GM21447 (cell line): ENCODE data around the gene NEXN.
"Not testable (repeated sequence)": the region's sequence is repeated elsewhere in the genome, so short reads cannot be mapped to it uniquely, and the experiment has no call there.

Source experiments
- ATAC-seq: cut with Tn5 transposase; IDR thresholded peaks from one replicate; pipeline ENCODE4 v1.9.1; 2021; ENCODE audit not compliant: unreplicated experiment

The NEXN gene

DNA sequence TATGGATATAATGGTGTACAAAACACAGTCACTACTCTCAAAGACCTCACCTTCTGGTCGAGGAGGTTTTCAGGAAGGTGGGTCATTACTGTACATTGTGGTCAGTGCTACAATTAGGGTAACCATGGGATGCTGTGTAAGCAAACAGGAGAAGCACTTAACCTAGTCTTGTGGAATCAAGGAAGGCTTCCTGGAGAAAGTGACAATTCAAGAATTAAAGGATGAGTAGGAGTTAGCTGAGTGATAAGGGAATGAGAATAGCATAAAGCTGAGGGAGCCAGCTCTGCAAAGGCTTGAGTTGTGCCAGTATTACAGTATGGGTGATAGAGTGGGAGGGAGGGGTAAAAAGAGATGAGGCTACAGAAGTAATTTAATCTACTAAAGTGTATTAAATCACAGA is 17.2 kb downstream of the NEXN start:
- no peak for ATAC-seq

DNA sequence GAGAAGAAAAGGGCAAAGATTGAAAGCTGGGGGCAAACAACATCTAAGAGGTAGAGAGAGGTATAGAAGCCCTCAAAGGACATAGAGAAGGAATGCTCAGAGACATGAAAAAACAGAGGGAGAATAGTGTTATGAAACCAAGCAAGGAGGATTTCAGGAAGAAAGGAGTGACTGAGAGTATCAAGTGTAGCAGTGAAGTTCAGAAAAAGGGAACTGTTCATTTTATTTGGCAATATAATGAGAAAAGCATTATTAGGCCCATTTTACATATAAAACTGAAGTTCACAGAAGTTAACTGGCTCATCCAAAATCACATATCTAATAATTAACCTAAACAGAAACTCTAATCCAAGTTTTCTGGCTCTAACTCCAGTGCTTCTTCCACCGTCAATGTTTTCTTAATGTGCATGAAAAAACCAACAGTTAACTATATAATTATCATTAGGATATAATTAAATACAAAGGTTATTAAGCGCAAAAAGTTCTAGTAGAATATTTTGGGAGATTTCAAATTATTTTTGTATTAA is 17.7 kb downstream of the NEXN start:
- ATAC-seq: no peak

DNA sequence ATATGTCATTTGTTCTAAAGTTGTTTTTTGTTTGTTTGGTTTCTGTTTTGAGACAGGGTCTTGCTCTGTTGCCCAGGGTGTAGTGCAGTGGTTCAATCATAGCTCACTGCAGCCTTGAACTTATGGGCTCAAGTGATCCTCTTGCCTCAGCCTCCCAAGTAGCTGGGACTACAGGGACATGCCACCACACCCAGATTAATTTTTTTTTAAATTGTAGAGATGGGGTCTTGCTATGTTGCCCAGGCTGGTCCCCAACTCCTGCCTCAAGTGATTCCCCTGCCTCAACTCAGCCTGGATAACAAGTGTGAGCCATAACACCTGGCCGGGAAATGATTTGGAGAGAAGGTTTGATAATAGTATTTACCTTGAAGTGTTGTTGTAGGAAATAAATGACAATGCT is 18.2 kb downstream of the NEXN start:
- no peak for ATAC-seq

DNA sequence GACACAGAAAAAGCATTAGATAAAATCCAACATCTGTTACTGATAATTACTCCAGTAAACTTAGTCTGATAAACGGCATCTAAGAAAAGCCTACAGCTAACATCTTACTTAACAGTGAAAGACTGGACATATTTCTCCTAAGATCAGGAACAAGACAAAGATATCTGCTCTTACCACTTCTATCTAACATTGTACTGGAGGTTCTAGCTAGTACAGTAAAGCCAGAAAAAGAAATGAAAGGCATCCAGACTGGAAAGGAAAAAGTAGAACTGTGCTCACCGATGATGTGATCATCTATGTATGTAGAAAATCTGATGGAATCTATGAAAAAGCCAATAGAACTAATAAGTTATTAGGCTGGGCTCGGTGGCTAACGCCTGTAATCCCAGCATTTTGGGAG is 21.7 kb downstream of the NEXN start:
- no peak for ATAC-seq

DNA sequence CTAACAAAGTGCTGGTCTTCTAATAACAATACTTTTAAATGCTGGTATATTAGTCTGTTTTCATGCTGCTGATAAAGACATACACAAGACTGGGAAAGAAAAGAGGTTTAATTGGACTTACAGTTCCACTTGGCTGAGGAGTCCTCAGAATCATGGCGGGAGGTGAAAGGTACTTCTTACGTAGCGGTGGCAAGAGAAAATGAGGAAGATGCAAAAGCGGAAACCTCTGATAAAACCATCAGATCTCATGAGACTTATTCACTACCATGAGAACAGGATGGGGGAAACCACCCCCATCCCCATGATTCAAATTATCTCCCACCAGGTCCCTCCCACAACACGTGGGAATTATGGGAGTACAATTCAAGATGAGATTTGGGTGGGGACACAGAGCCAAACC is 30.5 kb downstream of the NEXN start:
- not testable (repeated sequence) for ATAC-seq

DNA sequence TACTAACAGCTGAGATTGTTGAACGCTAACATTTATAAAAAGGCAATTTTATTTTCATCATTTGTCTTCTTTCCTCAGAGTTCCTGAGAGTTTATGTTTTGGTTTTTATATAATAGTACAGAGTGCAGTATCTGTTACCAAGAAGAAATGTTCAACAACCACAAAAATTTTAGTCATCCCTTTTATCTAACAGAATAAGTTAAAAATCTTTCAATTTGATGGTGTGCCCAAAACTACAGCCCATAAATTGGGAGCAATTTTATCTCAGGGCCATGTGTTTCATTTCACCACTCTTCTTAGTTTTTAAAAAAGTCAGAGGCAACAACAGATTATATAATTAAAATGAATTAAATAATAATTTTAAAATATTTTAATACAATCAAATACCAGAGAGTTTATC is 37.1 kb downstream of the NEXN start:
- ATAC-seq: no peak

DNA sequence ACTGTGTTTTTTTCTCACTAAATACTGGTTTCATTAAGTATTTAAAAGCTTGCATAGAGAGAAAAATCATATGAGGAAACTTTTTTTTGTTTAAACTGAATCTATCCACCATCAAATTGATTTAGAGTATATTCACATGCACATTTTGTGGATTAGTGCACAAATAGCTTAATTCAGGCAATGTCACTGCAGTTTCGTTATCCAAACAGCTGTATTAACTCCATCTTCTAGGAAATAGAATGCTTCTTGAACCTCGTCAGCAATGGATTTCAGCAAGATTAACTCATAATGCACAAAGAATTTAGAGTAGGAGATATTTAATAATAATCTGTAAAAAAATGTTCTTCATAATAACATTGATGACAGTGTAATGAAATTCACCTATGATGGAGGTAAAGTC is 37.5 kb downstream of the NEXN start:
- no peak for ATAC-seq

DNA sequence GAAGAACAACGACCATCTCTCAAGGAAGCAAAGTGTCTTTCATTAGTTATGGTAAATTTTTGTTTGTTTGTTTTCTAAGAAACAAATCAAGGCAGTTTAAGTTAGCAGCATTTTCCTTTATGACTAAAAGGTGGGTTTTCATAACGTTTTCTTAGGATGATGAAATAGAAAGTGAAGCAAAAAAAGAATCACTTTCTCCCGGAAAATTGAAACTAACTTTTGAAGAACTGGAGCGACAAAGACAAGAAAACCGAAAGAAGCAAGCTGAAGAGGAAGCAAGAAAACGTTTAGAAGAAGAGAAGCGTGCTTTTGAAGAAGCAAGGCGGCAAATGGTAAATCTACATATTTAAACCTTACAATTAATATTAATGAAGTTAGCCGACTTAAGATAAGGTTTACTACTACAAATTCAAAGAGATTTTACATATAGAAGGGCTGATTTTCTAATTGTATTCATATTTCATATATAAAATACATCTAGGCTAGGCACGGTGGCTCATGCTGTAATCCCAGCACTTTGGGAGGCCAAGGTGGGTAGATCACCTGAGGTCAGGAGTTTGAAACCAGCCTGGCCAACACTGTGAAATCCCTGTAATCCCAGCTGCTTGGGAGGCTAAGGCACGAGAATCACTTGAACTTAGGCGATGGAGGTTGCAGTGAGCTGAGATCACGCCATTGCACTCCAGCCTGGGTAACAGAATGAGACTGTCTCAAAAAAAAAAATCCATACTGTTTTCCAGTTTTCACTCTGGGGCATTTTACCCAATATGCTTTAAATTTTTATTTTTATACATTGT is 38.3 kb downstream of the NEXN start:
- ATAC-seq: peak; percentile 78

DNA sequence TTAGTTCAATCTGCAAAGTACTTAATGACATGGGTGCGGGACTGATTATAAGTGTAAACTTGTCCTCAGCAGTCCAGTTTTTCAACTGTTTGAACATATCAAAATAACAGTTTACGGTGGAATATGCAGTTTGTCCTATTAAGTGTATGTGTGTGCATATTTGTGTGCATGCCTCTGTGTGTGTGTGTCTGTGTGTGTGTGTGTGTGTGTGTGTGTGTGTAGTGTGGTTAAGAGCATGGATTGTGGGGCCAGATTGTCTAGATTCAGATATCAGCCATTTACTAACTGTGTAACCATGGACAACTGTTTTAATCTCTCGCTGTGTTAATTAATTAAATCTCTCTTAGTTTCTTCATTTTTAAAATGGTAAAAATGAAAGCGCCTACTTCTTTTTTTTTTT is 39.0 kb downstream of the NEXN start:
- no peak for ATAC-seq

DNA sequence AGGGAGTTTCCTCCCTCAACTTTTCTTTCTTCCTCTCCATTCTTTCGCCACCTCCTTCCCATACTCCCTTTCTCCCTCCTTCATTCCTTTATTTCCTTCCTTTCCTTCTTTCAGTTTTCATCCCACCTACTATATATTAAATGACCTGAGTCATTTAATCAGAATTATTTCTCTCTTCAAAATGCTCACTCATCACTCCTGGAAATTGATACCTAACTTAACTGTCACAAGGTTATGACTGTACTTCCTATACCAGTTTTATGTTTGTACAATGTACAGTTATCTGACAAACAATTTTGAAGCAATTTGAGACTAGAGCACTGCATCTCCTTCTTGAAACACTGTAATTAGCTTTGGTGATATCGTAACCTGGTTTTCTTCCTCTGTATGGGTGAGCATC is 41.4 kb downstream of the NEXN start:
- ATAC-seq: no peak

DNA sequence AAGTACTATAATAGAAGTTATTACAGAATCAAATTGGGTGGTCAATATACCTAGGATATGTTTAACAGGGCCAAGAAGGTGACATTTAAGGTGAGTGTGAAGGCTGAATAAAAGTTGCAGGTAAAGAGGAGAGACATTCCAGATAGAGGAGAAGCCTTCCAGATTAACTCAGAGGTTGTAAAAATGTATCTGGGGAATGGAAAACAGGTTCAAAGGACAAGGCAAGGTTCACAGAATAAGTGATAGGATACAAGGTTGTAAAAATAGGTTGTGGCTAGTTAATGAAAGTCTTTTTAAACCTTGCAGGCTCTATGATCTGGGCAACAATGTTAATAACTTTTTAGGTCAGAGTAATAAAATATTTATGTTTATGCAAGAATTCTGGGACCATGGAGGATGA is 50.2 kb downstream of the NEXN start:
- ATAC-seq: no peak

DNA sequence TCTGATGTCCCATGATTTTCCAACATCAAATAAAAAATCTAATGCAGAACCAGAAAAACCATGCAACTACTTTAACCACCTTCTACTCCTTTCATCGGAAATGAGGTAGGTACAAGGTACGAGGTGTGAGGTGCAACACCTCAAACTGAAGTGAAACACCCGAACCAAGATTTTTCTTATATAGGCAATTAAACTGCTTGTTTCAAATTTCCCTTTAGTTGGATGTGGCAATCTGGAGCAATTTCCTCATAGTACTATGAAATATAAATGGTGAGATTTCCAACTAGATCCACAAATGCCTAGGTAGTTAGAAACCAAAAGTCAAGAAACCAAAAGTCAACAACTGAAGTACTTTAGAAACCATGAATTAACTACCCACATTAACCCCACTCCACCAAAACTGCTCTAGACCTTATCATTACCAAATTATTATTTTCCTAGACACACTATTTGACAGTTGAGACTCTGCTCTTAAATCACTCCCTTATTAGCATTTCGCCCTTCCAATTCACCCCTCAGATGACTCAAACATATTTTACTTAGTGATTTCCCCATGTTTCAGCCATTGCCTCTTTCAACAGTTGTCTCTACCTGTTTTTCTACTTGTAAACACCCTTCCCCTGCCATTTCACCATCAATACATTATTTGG is 52.6 kb downstream of the NEXN start:
- ATAC-seq: no peak

DNA sequence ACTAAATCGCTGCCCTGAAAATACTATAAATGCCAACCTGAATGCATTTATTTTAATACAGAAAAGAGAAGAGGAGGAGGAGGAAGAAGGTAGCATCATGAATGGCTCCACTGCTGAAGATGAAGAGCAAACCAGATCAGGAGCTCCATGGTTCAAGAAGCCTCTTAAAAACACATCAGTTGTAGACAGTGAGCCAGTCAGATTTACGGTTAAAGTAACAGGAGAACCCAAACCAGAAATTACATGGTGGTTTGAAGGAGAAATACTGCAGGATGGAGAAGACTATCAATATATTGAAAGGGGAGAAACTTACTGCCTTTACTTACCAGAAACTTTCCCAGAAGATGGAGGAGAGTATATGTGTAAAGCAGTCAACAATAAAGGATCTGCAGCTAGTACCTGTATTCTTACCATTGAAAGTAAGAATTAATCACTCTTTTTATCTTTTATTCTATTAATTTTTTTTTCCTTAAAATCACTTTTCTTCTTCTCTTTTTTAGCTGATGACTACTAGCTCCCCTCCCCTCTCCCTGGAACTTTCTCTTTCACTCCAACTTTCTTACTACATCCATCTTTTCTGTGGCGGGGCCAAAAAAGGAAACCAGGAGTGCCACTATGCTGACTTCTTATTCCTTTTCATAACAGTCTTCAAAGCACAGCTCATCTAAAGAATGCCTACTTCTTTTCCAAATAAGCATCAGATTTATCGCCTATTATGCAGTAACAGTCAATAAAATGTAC is 54.1 kb downstream of the NEXN start:
- ATAC-seq: no peak

DNA sequence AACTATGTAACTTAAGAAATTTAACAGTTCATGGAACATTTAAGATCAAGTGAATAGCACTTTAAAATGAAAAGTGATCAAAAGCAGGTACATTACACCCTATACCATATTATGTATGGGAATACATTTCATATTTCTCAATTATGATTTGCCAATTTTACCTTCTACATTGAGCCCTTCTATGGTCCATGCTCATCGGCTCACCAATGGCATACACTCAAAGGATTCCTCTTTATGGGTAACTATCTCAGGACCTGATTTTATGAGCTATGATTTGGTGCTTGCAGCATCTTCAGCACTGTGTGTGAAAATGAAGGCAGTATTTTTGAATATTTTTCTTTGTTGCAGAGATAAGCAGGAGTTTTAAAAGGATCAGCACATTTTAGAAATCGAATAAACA is 56.9 kb downstream of the NEXN start:
- ATAC-seq: no peak

DNA sequence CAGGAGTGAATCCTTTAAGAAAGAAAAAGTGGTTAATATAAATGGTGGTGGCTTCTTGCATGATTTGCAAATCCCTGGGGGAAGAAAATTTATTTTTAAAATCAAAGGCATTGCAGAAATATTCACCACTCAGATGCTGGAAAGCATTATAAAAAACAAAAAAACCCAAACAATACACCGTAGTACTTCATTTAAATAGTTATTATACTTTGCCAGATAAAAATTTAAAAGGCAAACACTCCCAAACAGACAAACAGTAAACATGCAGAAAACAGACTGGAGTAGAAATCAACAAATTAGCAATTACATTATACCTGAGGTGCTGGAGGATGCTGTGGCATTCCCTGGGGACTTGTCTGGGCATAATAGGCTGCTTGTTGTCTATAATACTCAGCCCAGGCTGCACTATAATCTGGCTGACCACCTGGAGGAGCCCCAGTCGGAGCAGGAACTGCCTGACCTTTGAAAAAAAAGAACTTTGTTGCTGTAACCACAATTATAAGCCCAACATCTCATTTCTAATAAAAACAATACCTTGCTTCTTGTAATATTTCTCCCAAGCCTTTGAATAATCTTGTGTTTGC is 60.5 kb downstream of the NEXN start:
- no peak for ATAC-seq

DNA sequence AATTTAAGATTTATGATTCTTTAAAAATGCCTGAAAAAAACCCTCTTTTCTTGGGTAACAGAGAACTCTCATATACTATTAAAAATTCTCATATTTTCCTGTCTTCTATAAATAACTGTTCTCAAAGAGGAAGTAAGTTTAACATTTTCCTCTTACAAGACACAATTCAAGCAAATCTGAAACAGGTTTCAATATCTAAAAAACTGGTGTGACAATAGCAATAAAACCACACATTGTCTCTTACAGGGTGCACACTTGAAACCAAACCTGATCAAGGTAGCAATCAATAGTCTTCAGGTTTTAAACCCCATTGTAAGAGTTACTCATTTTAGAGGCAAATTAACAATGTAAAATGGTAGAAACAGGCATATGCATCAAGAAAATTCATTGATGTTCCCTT is 62.4 kb downstream of the NEXN start:
- ATAC-seq: peak; percentile 60

DNA sequence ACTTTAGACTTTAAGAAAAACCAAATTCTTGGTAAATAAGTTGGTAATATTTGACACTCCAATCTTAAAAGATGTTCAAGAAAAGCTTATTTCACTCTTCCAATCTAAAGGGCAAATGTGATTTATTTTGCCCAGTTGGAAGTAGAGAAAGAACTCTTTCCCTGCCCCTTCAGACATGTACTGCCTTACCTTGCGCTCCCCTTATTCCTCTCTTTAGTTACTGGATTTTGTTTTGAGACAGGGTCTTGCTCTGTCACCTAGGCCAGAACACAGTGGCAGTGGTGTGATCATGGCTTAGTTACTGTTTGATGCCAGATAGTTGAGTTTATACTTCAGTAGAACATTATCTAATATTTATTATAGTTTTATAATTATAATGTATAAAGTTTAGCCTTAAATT is 62.9 kb downstream of the NEXN start:
- no peak for ATAC-seq

DNA sequence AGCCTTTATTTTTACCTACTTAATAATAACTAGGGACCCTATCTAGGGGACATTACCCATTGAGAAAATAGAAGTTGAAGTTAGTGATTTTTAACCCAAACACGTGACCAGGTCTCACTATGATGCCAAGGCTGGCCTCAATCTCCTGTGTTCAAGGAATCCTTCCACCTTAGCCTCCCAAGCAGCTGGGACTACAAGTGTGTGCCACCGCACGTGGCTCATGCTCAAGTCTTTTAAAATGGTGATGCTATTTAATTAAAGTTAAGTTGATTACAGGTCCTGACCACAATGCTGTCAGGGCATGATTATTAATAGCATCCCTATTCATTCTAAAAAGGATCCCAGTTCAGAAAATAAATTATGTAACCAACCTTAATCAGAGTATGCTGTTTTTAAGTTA is 65.5 kb downstream of the NEXN start:
- ATAC-seq: no peak

DNA sequence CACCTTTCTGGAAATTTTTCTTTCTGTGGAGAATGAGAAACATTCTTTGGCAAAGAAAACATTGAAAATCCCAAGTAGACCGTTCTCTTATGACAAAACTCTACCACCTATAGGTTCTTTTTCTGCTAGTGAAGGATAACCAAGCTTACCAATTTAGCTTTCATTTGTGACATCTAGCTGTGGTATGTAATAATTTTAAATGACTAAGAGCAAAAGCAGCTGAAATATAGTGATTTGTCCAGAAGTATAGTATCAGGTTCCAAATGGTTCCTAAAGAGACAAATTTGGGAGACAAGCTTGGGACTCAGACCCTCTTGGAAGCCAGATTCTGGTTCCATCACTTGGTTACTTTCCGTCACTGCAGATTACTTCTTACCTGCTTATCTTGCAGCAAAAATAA is 66.1 kb downstream of the NEXN start:
- ATAC-seq: no peak

DNA sequence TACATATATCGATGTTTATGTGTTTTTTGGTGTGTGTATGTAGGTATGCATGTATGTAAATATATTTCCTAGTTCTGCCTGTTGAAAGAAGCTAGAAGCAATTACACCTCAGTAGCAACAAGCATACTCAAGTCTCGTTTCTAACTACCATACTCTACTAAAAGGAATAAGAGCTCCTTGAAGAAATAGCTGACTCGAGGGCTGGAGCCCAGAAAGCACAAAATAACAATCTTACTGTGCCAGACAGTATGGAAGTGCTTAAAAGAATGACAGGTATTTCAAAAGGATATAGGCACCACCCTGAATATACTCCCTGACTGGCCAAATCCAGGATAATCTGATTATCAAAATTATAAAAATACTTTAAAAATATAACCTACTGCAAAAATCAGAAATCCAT is 67.3 kb downstream of the NEXN start:
- no peak for ATAC-seq

DNA sequence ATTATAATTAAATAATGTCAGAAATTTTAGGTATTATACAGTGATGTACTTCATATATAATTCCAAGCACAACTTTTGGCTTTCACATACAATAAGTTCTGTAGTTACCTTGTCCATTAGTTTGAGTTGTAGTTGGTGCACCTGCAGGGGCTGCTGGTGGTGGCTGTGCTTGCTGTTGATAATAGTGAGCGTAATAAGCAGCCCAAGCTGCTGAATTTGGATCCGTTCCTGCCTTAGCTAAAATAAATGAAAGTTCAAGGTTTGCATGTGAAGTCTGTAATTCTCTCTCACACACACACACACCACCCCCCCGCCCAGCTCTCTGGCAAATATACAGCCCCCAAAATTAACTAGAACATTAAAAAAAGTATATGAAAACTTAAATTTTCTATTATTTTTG is 68.0 kb downstream of the NEXN start:
- no peak for ATAC-seq

DNA sequence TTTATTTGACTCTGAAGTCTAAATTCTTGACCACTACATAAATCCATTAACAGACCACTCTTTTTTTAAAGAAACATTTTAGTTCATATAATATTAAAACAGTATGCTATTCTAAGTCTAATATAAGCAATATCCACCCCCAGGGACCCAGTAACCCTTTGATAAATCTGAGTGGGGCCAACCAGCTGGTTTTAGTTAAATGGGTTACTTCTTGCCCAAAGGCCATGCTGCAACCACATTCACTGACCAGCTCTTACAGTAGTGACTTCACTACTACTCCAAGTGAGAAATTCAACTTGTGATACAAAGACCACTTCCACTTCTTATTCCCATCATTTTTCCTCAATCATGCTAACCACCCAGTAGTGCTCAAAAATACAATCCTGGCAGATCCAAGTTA is 70.0 kb downstream of the NEXN start:
- ATAC-seq: no peak
